Measurements from ENCODE around the gene NTM. TPM values are rescaled to one million over a fixed set of nuclear protein-coding genes. Genes with fewer than 3 reads are reported as not detected.
"Not testable (repeated sequence)": the region's sequence is repeated elsewhere in the genome, so short reads cannot be mapped to it uniquely, and the experiment has no call there.

NTM gene
- total and polyA plus RNA-seq, 5 donors: 35.0 to 148 (median 88.2) TPM

- no peak overlapping the region for H3K4me3 ChIP-seq (ENCODE audit: low read length)
- peak in 1 of 3 donors; percentile 33 for DNase-seq
- WGBS: 80% methylated on average over 13 of the region's 13 CpGs
- no peaks in the 10 kb centered on the region for H3K9me3 ChIP-seq (ENCODE audit: control insufficient read depth, low read length)
- no peaks in the 10 kb centered on the region for H3K4me1 ChIP-seq (ENCODE audit: control insufficient read depth, insufficient read depth, low read length)
- no peak overlapping the region for H3K27ac ChIP-seq (ENCODE audit: low read length)
- H3K27me3 ChIP-seq (ENCODE audit: control insufficient read depth, insufficient read depth): no peaks in the 10 kb centered on the region
- no peak for ATAC-seq
- intact Hi-C loops (cut with DNase I): loop anchor here in 2 of 4 donors (5.0 to 10.0 kb wide), 3 partner anchors 614 to 756 kb away; no protein-coding TSS in a partner anchor
These were observed 308.4 kb downstream of the NTM start for GRCh38 chr11:131678658-131679340.

GRCh38 chr11:131680448-131680847, 310.0 kb downstream of the NTM start:
- intact Hi-C loops (cut with DNase I); H3K27me3 ChIP-seq (ENCODE audit: control insufficient read depth, insufficient read depth): not testable (repeated sequence)
- 77% methylated on average over 1 of the region's 1 CpG for WGBS

GRCh38 chr11:131681920-131682319, 311.5 kb downstream of the NTM start:
- Histone ChIP-seq H3K4me3 (ENCODE audit: low read length) (no peak overlapping the region), H3K9me3 (ENCODE audit: control insufficient read depth, low read length) (no peaks in the 10 kb centered on the region), H3K27me3 (ENCODE audit: control insufficient read depth, insufficient read depth) (no peaks in the 10 kb centered on the region), H3K27ac (ENCODE audit: low read length) (no peak overlapping the region), H3K4me1 (ENCODE audit: control insufficient read depth, insufficient read depth, low read length) (no peaks in the 10 kb centered on the region)
- intact Hi-C loops (cut with DNase I): no loop called here
- WGBS: 68% methylated on average over 9 of the region's 9 CpGs
- ATAC-seq (no peak), DNase-seq (no peak)

More at GRCh38 chr11:131680448-131680847, 310.0 kb downstream of the NTM start:
- not testable (repeated sequence) for H3K4me3 ChIP-seq (ENCODE audit: low read length); H3K27ac ChIP-seq (ENCODE audit: low read length); H3K4me1 ChIP-seq (ENCODE audit: control insufficient read depth, insufficient read depth, low read length); ATAC-seq; DNase-seq; H3K9me3 ChIP-seq (ENCODE audit: control insufficient read depth, low read length)

GRCh38 chr11:131682373-131683015, 312.1 kb downstream of the NTM start:
- no peak overlapping the region for H3K4me3 ChIP-seq (ENCODE audit: low read length)
- no peaks in the 10 kb centered on the region for H3K27me3 ChIP-seq (ENCODE audit: control insufficient read depth, insufficient read depth)
- H3K4me1 ChIP-seq (ENCODE audit: control insufficient read depth, insufficient read depth, low read length): no peaks in the 10 kb centered on the region
- peak in 1 of 3 donors; percentile 33 for DNase-seq
- WGBS: 80% methylated on average over 22 of the region's 22 CpGs
- ATAC-seq: no peak
- intact Hi-C loops (cut with DNase I): no loop called here
- H3K9me3 ChIP-seq (ENCODE audit: control insufficient read depth, low read length): no peaks in the 10 kb centered on the region
- H3K27ac ChIP-seq (ENCODE audit: low read length): no peak overlapping the region

GRCh38 chr11:131683131-131683530, 312.7 kb downstream of the NTM start:
- no peak overlapping the region for H3K27ac ChIP-seq (ENCODE audit: low read length)
- WGBS: 84% methylated on average over 5 of the region's 5 CpGs
- DNase-seq: peak in 1 of 3 donors; percentile 9
- H3K9me3 ChIP-seq (ENCODE audit: control insufficient read depth, low read length): no peaks in the 10 kb centered on the region
- no peak for ATAC-seq
- H3K4me3 ChIP-seq (ENCODE audit: low read length): no peak overlapping the region
- no peaks in the 10 kb centered on the region for H3K27me3 ChIP-seq (ENCODE audit: control insufficient read depth, insufficient read depth)
- intact Hi-C loops (cut with DNase I): no loop called here
- H3K4me1 ChIP-seq (ENCODE audit: control insufficient read depth, insufficient read depth, low read length): no peaks in the 10 kb centered on the region

GRCh38 chr11:131683666-131684065, 313.3 kb downstream of the NTM start:
- Histone ChIP-seq H3K4me1 (ENCODE audit: control insufficient read depth, insufficient read depth, low read length) (no peaks in the 10 kb centered on the region), H3K27ac (ENCODE audit: low read length) (no peak overlapping the region), H3K27me3 (ENCODE audit: control insufficient read depth, insufficient read depth) (no peaks in the 10 kb centered on the region), H3K9me3 (ENCODE audit: control insufficient read depth, low read length) (no peaks in the 10 kb centered on the region), H3K4me3 (ENCODE audit: low read length) (no peak overlapping the region)
- ATAC-seq (no peak), DNase-seq (peak in 1 of 3 donors; percentile 30)
- 83% methylated on average over 11 of the region's 11 CpGs for WGBS
- intact Hi-C loops (cut with DNase I): no loop called here

- Histone ChIP-seq H3K27ac (ENCODE audit: low read length) (no peak overlapping the region), H3K27me3 (ENCODE audit: control insufficient read depth, insufficient read depth) (no peaks in the 10 kb centered on the region), H3K4me1 (ENCODE audit: control insufficient read depth, insufficient read depth, low read length) (no peaks in the 10 kb centered on the region), H3K9me3 (ENCODE audit: control insufficient read depth, low read length) (no peaks in the 10 kb centered on the region), H3K4me3 (ENCODE audit: low read length) (no peak overlapping the region)
- intact Hi-C loops (cut with DNase I): no loop called here
- ATAC-seq: no peak
- WGBS: 73% methylated on average over 15 of the region's 15 CpGs
- DNase-seq: peak in 2 of 3 donors; percentile 32 to 35
These were observed 314.0 kb downstream of the NTM start for GRCh38 chr11:131684111-131685060.

GRCh38 chr11:131685206-131685605, 314.8 kb downstream of the NTM start:
- H3K4me1 ChIP-seq (ENCODE audit: control insufficient read depth, insufficient read depth, low read length): no peaks in the 10 kb centered on the region
- no peaks in the 10 kb centered on the region for H3K9me3 ChIP-seq (ENCODE audit: control insufficient read depth, low read length)
- no peak overlapping the region for H3K27ac ChIP-seq (ENCODE audit: low read length)
- ATAC-seq: no peak
- WGBS: 85% methylated on average over 6 of the region's 6 CpGs
- no peak overlapping the region for H3K4me3 ChIP-seq (ENCODE audit: low read length)
- DNase-seq: peak in 1 of 3 donors; percentile 6
- intact Hi-C loops (cut with DNase I): no loop called here
- no peaks in the 10 kb centered on the region for H3K27me3 ChIP-seq (ENCODE audit: control insufficient read depth, insufficient read depth)

GRCh38 chr11:131685906-131686305, 315.5 kb downstream of the NTM start:
- Histone ChIP-seq H3K27ac (ENCODE audit: low read length) (no peak overlapping the region), H3K4me3 (ENCODE audit: low read length) (no peak overlapping the region), H3K9me3 (ENCODE audit: control insufficient read depth, low read length) (no peaks in the 10 kb centered on the region), H3K4me1 (ENCODE audit: control insufficient read depth, insufficient read depth, low read length) (no peaks in the 10 kb centered on the region), H3K27me3 (ENCODE audit: control insufficient read depth, insufficient read depth) (no peaks in the 10 kb centered on the region)
- peak in 1 of 3 donors; percentile 38 for DNase-seq
- intact Hi-C loops (cut with DNase I): no loop called here
- no peak for ATAC-seq
- WGBS: 86% methylated on average over 3 of the region's 3 CpGs

GRCh38 chr11:131686836-131687235, 316.4 kb downstream of the NTM start:
- 92% methylated on average over 9 of the region's 9 CpGs for WGBS
- intact Hi-C loops (cut with DNase I): no loop called here
- Histone ChIP-seq H3K27me3 (ENCODE audit: control insufficient read depth, insufficient read depth) (no peaks in the 10 kb centered on the region), H3K4me3 (ENCODE audit: low read length) (no peak overlapping the region), H3K9me3 (ENCODE audit: control insufficient read depth, low read length) (no peaks in the 10 kb centered on the region), H3K4me1 (ENCODE audit: control insufficient read depth, insufficient read depth, low read length) (no peaks in the 10 kb centered on the region), H3K27ac (ENCODE audit: low read length) (no peak overlapping the region)
- ATAC-seq (no peak), DNase-seq (peak in 2 of 3 donors; percentile 34 to 39)
